Smooth muscle cell (in vitro differentiated cells): ENCODE measurements around the gene SH3BGRL2. TPM values are rescaled to one million over a fixed set of nuclear protein-coding genes. Genes with fewer than 3 reads are reported as not detected.

Source experiments
- DNase-seq: peaks from one replicate; lab custom pipeline; 2025; ENCODE audit not compliant: unreplicated experiment; lab: John Stamatoyannopoulos, UW
- H2AFZ ChIP-seq: fragments of 200-600 bp; sonication (generic); 2 replicates; pipeline ENCODE4 v1.6.0; 2016; ENCODE audit warnings: antibody characterized with exemption, low read depth, mild to moderate bottlenecking
- H3F3A ChIP-seq: fragments of 200-600 bp; sonication (generic); 2 replicates; pipeline ENCODE4 v1.6.0; 2017; ENCODE audit warnings: antibody characterized with exemption, low read depth
- H3K27ac ChIP-seq: fragments of 200-600 bp; sonication (generic); 2 replicates; pipeline ENCODE4 v1.5.1; 2016; ENCODE audit warnings: low read depth, mild to moderate bottlenecking
- H3K27me3 ChIP-seq: fragments of 200-600 bp; sonication (generic); 2 replicates; pipeline ENCODE4 v1.6.1; 2016; ENCODE audit warnings: low read depth, mild to moderate bottlenecking
- H3K36me3 ChIP-seq: fragments of 200-600 bp; sonication (generic); 2 replicates; pipeline ENCODE4 v1.5.1; 2016; ENCODE audit warnings: low read depth
- H3K4me1 ChIP-seq: fragments of 200-600 bp; sonication (generic); 2 replicates; pipeline ENCODE4 v1.5.1; 2016; ENCODE audit warnings: low read depth
- H3K4me2 ChIP-seq: fragments of 200-600 bp; sonication (generic); 2 replicates; pipeline ENCODE4 v1.6.0; 2016; ENCODE audit warnings: mild to moderate bottlenecking
- H3K4me3 ChIP-seq: fragments of 200-600 bp; sonication (generic); 2 replicates; pipeline ENCODE4 v1.5.1; 2016; ENCODE audit warnings: mild to moderate bottlenecking
- H3K79me2 ChIP-seq: fragments of 200-600 bp; sonication (generic); 2 replicates; pipeline ENCODE4 v1.6.0; 2016; ENCODE audit warnings: low read depth, mild to moderate bottlenecking
- H3K9ac ChIP-seq: fragments of 200-600 bp; sonication (generic); 2 replicates; pipeline ENCODE4 v1.6.0; 2016; ENCODE audit warnings: low read depth
- H3K9me3 ChIP-seq: fragments of 200-600 bp; sonication (generic); replicated peaks from 2 replicates; pipeline ENCODE4 v1.5.1; 2016; ENCODE audit warnings: low read depth
- H4K20me1 ChIP-seq: fragments of 200-600 bp; sonication (generic); 2 replicates; pipeline ENCODE4 v1.6.0; 2016; ENCODE audit warnings: low read depth
- CTCF ChIP-seq: fragments of 200-600 bp; sonication (generic); IDR thresholded peaks from 2 replicates; pipeline ENCODE4 v1.5.1; 2017; ENCODE audit warnings: borderline replicate concordance, mild to moderate bottlenecking, antibody characterized with exemption; ENCODE audit not compliant: insufficient read depth, poor library complexity, severe bottlenecking
- WGBS: methylation state at CpG from one replicate; pipeline ENCODE4 v1.1.7; 2016; ENCODE audit warnings: low lambda C conversion rate; 5-methylcytosine and 5-hydroxymethylcytosine counted together
- polyA plus RNA-seq: library from polyadenylated mRNA; unstranded; fragments of >200 nt; fragmentation: Nextera tagmentation; extraction: Ambion mirVana; gene quantifications from 2 replicates; pipeline ENCODE4 v1.2.1, GENCODE V29; 2016
- total RNA-seq: library from RNA; depleted of rRNA; stranded (reverse); fragments of >200 nt; gene quantifications from 2 replicates; pipeline ENCODE4 v1.2.3, GENCODE V29; 2014

The SH3BGRL2 gene
- total and polyA plus RNA-seq, 2 experiments from 2014 or later = 4.5 to 15.1 TPM

- Histone ChIP-seq H3K27ac (no peak overlapping the region), H3F3A (no peaks in the 10 kb centered on the region), H3K4me3 (no peak overlapping the region), H3K36me3 (no peaks in the 10 kb centered on the region), H3K4me2 (no peak overlapping the region), H2AFZ (no peak overlapping the region), H3K27me3 (no peaks in the 10 kb centered on the region), H4K20me1 (no peaks in the 10 kb centered on the region), H3K9ac (no peak overlapping the region), H3K4me1 (peaks cover under 1% of the 10 kb centered on the region), H3K79me2 (no peaks in the 10 kb centered on the region), H3K9me3 (no peaks in the 10 kb centered on the region)
- TF ChIP-seq CTCF = no peak
- DNase-seq = no peak
- 71% methylated on average over 3 of the region's 3 CpGs for WGBS
Observed at GRCh38 chr6:79626811-79627210, 4.3 kb upstream of the SH3BGRL2 start.

- Histone ChIP-seq H3K4me2 (no peak overlapping the region), H3K9me3 (no peaks in the 10 kb centered on the region), H3F3A (no peaks in the 10 kb centered on the region), H3K36me3 (no peaks in the 10 kb centered on the region), H3K27me3 (no peaks in the 10 kb centered on the region), H3K4me3 (no peak overlapping the region), H3K79me2 (no peaks in the 10 kb centered on the region), H3K9ac (no peak overlapping the region), H3K27ac (no peak overlapping the region), H3K4me1 (peaks cover 6% of the 10 kb centered on the region), H2AFZ (no peak overlapping the region), H4K20me1 (no peaks in the 10 kb centered on the region)
- no peak for TF ChIP-seq CTCF
- no peak for DNase-seq
Observed at GRCh38 chr6:79627422-79627821, 3.7 kb upstream of the SH3BGRL2 start.

- Histone ChIP-seq H3K9me3 (no peaks in the 10 kb centered on the region), H3F3A (no peaks in the 10 kb centered on the region), H3K9ac (no peak overlapping the region), H3K27ac (no peak overlapping the region), H3K4me2 (no peak overlapping the region), H3K36me3 (no peaks in the 10 kb centered on the region), H3K4me3 (no peak overlapping the region), H3K79me2 (no peaks in the 10 kb centered on the region), H2AFZ (no peak overlapping the region), H3K4me1 (peaks cover 10% of the 10 kb centered on the region), H3K27me3 (no peaks in the 10 kb centered on the region), H4K20me1 (no peaks in the 10 kb centered on the region)
- WGBS = 88% methylated on average over 5 of the region's 5 CpGs
- no peak for TF ChIP-seq CTCF
- DNase-seq = no peak
Observed at GRCh38 chr6:79628466-79629288, 2.5 kb upstream of the SH3BGRL2 start.

- 43% methylated on average over 8 of the region's 8 CpGs for WGBS
- Histone ChIP-seq H3K9me3 (no peaks in the 10 kb centered on the region), H3K27me3 (no peaks in the 10 kb centered on the region), H3K36me3 (no peaks in the 10 kb centered on the region), H3K79me2 (no peaks in the 10 kb centered on the region), H3F3A (no peaks in the 10 kb centered on the region), H4K20me1 (no peaks in the 10 kb centered on the region), H3K4me2 (peak overlapping the region; percentile 94), H2AFZ (peak overlapping the region; percentile 99), H3K4me1 (peaks cover 15% of the 10 kb centered on the region), H3K4me3 (peak overlapping the region; percentile 99), H3K27ac (no peak overlapping the region), H3K9ac (no peak overlapping the region)
- no peak for DNase-seq
- no peak for TF ChIP-seq CTCF
Observed at GRCh38 chr6:79630380-79630882, 698 bp upstream of the SH3BGRL2 start.
